HEK293 (cell line): ENCODE data around the gene UST.

Source experiments
- CTCF ChIA-PET: fragments of 350-600 bp; formaldehyde crosslinking; extraction: SDS; loops from one replicate; lab custom pipeline; 2021; ENCODE audit warnings: antibody characterized with exemption; lab: Yijun Ruan, JAX
- POLR2A ChIA-PET: fragments of 300-600 bp; formaldehyde crosslinking; extraction: SDS; loops from one replicate; lab custom pipeline; 2020; ENCODE audit warnings: antibody characterized with exemption, inconsistent platforms; lab: Yijun Ruan, JAX
- H3K27ac ChIP-seq: fragments of 200-500 bp; sonication (Bioruptor generic); 2 replicates; pipeline ENCODE4 v1.5.1; 2014; ENCODE audit warnings: low read depth, low read length, control low read depth, inconsistent platforms; ENCODE audit errors: extremely low read depth
- H3K36me3 ChIP-seq, 2 experiments: fragments of 200-500 bp in 1 of 2; sonication (Bioruptor generic) in 1 of 2; 1 replicate in 1 of 2; 2 replicates in 1 of 2; pipeline ENCODE4 v1.5.1; 2014 to 2017; ENCODE audit warnings: inconsistent platforms in 2 of 2, low read length in 2 of 2; ENCODE audit not compliant: control insufficient read depth in 2 of 2, insufficient read depth in 1 of 2
- H3K4me1 ChIP-seq: fragments of 200-500 bp; sonication (Bioruptor generic); 2 replicates; pipeline ENCODE4 v1.5.1; 2014; ENCODE audit warnings: mild to moderate bottlenecking, low read length, inconsistent platforms; ENCODE audit not compliant: control insufficient read depth, insufficient read depth
- H3K4me3 ChIP-seq: 2 replicates; pipeline ENCODE4 v1.5.1; 2011; ENCODE audit warnings: low read depth, mild to moderate bottlenecking, control low read depth, low read length, moderate library complexity
- H3K9me3 ChIP-seq: fragments of 200-500 bp; sonication (Bioruptor generic); 2 replicates; pipeline ENCODE4 v1.5.1; 2014; ENCODE audit warnings: low read depth, low read length, inconsistent platforms; ENCODE audit not compliant: control insufficient read depth, insufficient read depth
- BCL11A ChIP-seq: fragments of 450-650 bp; formaldehyde crosslinking; IDR thresholded peaks from 2 replicates; pipeline ENCODE4 v1.5.1; 2016; ENCODE audit warnings: low read depth, missing biosample characterization, missing genetic modification characterization
- FEZF1 ChIP-seq: fragments of 450-650 bp; formaldehyde crosslinking; IDR thresholded peaks from 2 replicates; pipeline ENCODE4 v1.5.1; 2016; ENCODE audit warnings: missing biosample characterization, missing genetic modification characterization
- HOXA7 ChIP-seq: sonication (generic); formaldehyde crosslinking; IDR thresholded peaks from 2 replicates; pipeline ENCODE4 v1.8.1; 2022; ENCODE audit warnings: missing genetic modification reagents, borderline replicate concordance
- KLF1 ChIP-seq: fragments of 450-650 bp; formaldehyde crosslinking; IDR thresholded peaks from 2 replicates; pipeline ENCODE4 v1.5.1; 2016; ENCODE audit warnings: missing biosample characterization, missing genetic modification characterization
- PBX3 ChIP-seq: sonication (generic); formaldehyde crosslinking; IDR thresholded peaks from 2 replicates; pipeline ENCODE4 v1.8.1; 2022; ENCODE audit warnings: mild to moderate bottlenecking, moderate library complexity, missing genetic modification reagents
- RBAK ChIP-seq: fragments of 450-650 bp; formaldehyde crosslinking; IDR thresholded peaks from 2 replicates; pipeline ENCODE4 v1.5.1; 2016; ENCODE audit warnings: missing biosample characterization, missing genetic modification characterization
- REPIN1 ChIP-seq: fragments of 450-650 bp; formaldehyde crosslinking; IDR thresholded peaks from 2 replicates; pipeline ENCODE4 v1.5.1; 2017; ENCODE audit warnings: missing biosample characterization, missing genetic modification characterization, low read depth
- SCRT2 ChIP-seq: fragments of 450-650 bp; formaldehyde crosslinking; IDR thresholded peaks from 2 replicates; pipeline ENCODE4 v1.5.1; 2016; ENCODE audit warnings: missing biosample characterization, missing genetic modification characterization
- TSHZ1 ChIP-seq: fragments of 450-650 bp; formaldehyde crosslinking; IDR thresholded peaks from 2 replicates; pipeline ENCODE4 v1.5.1; 2016; ENCODE audit warnings: missing biosample characterization, missing genetic modification characterization, borderline replicate concordance
- WT1 ChIP-seq: fragments of 450-650 bp; formaldehyde crosslinking; IDR thresholded peaks from 2 replicates; pipeline ENCODE4 v1.5.1; 2016; ENCODE audit warnings: missing biosample characterization, missing genetic modification characterization
- YY2 ChIP-seq: fragments of 450-650 bp; formaldehyde crosslinking; IDR thresholded peaks from 2 replicates; pipeline ENCODE4 v1.5.1; 2016; ENCODE audit warnings: missing biosample characterization, missing genetic modification characterization
- ZNF16 ChIP-seq: fragments of 450-650 bp; formaldehyde crosslinking; IDR thresholded peaks from 2 replicates; pipeline ENCODE4 v1.5.1; 2016; ENCODE audit warnings: low read depth, missing biosample characterization, missing genetic modification characterization
- ZNF2 ChIP-seq: fragments of 450-650 bp; formaldehyde crosslinking; IDR thresholded peaks from 2 replicates; pipeline ENCODE4 v1.5.1; 2016; ENCODE audit warnings: missing biosample characterization, missing genetic modification characterization
- ZNF202 ChIP-seq: fragments of 450-650 bp; formaldehyde crosslinking; IDR thresholded peaks from 2 replicates; pipeline ENCODE4 v1.5.1; 2016; ENCODE audit warnings: missing biosample characterization, missing genetic modification characterization, borderline replicate concordance
- ZNF23 ChIP-seq: fragments of 450-650 bp; formaldehyde crosslinking; IDR thresholded peaks from 2 replicates; pipeline ENCODE4 v1.5.1; 2016; ENCODE audit warnings: missing biosample characterization, missing genetic modification characterization, borderline replicate concordance
- ZNF366 ChIP-seq: fragments of 450-650 bp; formaldehyde crosslinking; conservative IDR thresholded peaks from 2 replicates; pipeline ENCODE4 v1.5.1; 2016; ENCODE audit warnings: missing biosample characterization, missing genetic modification characterization
- ZNF404 ChIP-seq: fragments of 450-650 bp; formaldehyde crosslinking; IDR thresholded peaks from 2 replicates; pipeline ENCODE4 v1.5.1; 2017; ENCODE audit warnings: missing biosample characterization, missing genetic modification characterization
- ZNF416 ChIP-seq: fragments of 450-650 bp; formaldehyde crosslinking; IDR thresholded peaks from 2 replicates; pipeline ENCODE4 v1.5.1; 2016; ENCODE audit warnings: missing biosample characterization, missing genetic modification characterization
- ZNF433 ChIP-seq: fragments of 450-650 bp; formaldehyde crosslinking; IDR thresholded peaks from 2 replicates; pipeline ENCODE4 v1.5.1; 2016; ENCODE audit warnings: missing biosample characterization, missing genetic modification characterization, low read depth
- ZNF555 ChIP-seq: fragments of 450-650 bp; formaldehyde crosslinking; conservative IDR thresholded peaks from 2 replicates; pipeline ENCODE4 v1.5.1; 2017; ENCODE audit warnings: missing biosample characterization, mild to moderate bottlenecking, missing genetic modification characterization, inconsistent platforms
- ZNF585B ChIP-seq: fragments of 450-650 bp; formaldehyde crosslinking; IDR thresholded peaks from 2 replicates; pipeline ENCODE4 v1.5.1; 2016; ENCODE audit warnings: missing biosample characterization, missing genetic modification characterization
- ZNF76 ChIP-seq: fragments of 450-650 bp; formaldehyde crosslinking; IDR thresholded peaks from 2 replicates; pipeline ENCODE4; 2016; ENCODE audit warnings: low read depth, missing biosample characterization, missing genetic modification characterization, borderline replicate concordance
- ZNF830 ChIP-seq: fragments of 450-650 bp; IDR thresholded peaks from 2 replicates; pipeline ENCODE4 v1.5.0; 2018; ENCODE audit warnings: missing biosample characterization, missing genetic modification characterization, low read depth, mild to moderate bottlenecking, moderate library complexity
- TF ChIP-seq, protein P1 (sequence below): fragments of 450-650 bp; formaldehyde crosslinking; IDR thresholded peaks from 2 replicates; pipeline ENCODE4 v1.5.1; 2016; ENCODE audit warnings: missing biosample characterization, missing genetic modification characterization

UST gene

GRCh38 chr6:148709577-148709976 lies 37.3 kb upstream of the UST start:
- POLR2A ChIA-PET, result no interaction called here
- H3K4me3 ChIP-seq, result no peak overlapping the region
- no peak overlapping the region for H3K27ac ChIP-seq
- H3K9me3 ChIP-seq, result no peaks in the 10 kb centered on the region
- H3K4me1 ChIP-seq, result no peaks in the 10 kb centered on the region
- TF ChIP-seq PBX3 (no peak), RBAK (tag by site-specific recombination) (no peak), TSHZ1 (no peak), ZNF585B (tag by site-specific recombination) (no peak), ZNF2 (tag by site-specific recombination) (no peak), ZNF433 (no peak), ZNF202 (tag by site-specific recombination) (no peak), ZNF555 (tag by site-specific recombination) (no peak), REPIN1 (tag by site-specific recombination) (no peak), ZNF16 (tag by site-specific recombination) (no peak), ZNF76 (tag by site-specific recombination) (no peak), WT1 (tag by site-specific recombination) (no peak), ZNF830 (tag by site-specific recombination) (no peak), HOXA7 (no peak), ZNF366 (tag by site-specific recombination) (no peak)
- TF ChIP-seq, protein P1, sequence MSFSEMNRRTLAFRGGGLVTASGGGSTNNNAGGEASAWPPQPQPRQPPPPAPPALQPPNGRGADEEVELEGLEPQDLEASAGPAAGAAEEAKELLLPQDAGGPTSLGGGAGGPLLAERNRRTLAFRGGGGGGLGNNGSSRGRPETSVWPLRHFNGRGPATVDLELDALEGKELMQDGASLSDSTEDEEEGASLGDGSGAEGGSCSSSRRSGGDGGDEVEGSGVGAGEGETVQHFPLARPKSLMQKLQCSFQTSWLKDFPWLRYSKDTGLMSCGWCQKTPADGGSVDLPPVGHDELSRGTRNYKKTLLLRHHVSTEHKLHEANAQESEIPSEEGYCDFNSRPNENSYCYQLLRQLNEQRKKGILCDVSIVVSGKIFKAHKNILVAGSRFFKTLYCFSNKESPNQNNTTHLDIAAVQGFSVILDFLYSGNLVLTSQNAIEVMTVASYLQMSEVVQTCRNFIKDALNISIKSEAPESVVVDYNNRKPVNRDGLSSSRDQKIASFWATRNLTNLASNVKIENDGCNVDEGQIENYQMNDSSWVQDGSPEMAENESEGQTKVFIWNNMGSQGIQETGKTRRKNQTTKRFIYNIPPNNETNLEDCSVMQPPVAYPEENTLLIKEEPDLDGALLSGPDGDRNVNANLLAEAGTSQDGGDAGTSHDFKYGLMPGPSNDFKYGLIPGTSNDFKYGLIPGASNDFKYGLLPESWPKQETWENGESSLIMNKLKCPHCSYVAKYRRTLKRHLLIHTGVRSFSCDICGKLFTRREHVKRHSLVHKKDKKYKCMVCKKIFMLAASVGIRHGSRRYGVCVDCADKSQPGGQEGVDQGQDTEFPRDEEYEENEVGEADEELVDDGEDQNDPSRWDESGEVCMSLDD (tag by site-specific recombination), result no peak
- no peaks in the 10 kb centered on the region for H3K36me3 ChIP-seq
- CTCF ChIA-PET, result no interaction called here

GRCh38 chr6:148711833-148712654 lies 34.8 kb upstream of the UST start:
- TF ChIP-seq ZNF404 (no peak), ZNF23 (tag by site-specific recombination) (no peak), BCL11A (tag by site-specific recombination) (no peak), ZNF416 (tag by site-specific recombination) (no peak), SCRT2 (tag by site-specific recombination) (no peak), KLF1 (tag by site-specific recombination) (no peak), WT1 (tag by site-specific recombination) (no peak), FEZF1 (tag by site-specific recombination) (no peak), YY2 (tag by site-specific recombination) (no peak)
- TF ChIP-seq, protein P1 (tag by site-specific recombination), result no peak
- Histone ChIP-seq H3K4me3 (no peak overlapping the region), H3K36me3 (no peaks in the 10 kb centered on the region), H3K9me3 (no peaks in the 10 kb centered on the region), H3K4me1 (no peaks in the 10 kb centered on the region), H3K27ac (no peak overlapping the region)
- ChIA-PET CTCF (no interaction called here), POLR2A (no interaction called here)
